PC-3 (cell line): ENCODE results near the gene KDM4B. TPM values are rescaled to one million over a fixed set of nuclear protein-coding genes. Genes with fewer than 3 reads are reported as not detected.
A peak's percentile ranks its signal among the peaks of the same experiment; 100 is the strongest.

Source experiments
- ATAC-seq: fragments of 200-7000 bp; cut with Tn5 transposase; 2 replicates; pipeline ENCODE4 v1.9.1; 2020; ENCODE audit warnings: mild to moderate bottlenecking, moderate library complexity
- BruUV-seq: library from RNA; stranded (reverse); fragments of 400-500 nt; replicated peaks from 2 replicates; lab custom pipeline; 2021; lab: Mats Ljungman, UMichigan
- CTCF ChIA-PET: fragments of 300-600 bp; sonication (Branson Sonifier 250); formaldehyde crosslinking; loops from one replicate; lab custom pipeline; 2022; ENCODE audit warnings: antibody characterized with exemption; lab: Charles Lee
- POLR2A ChIA-PET: fragments of 300-600 bp; sonication (Branson Sonifier 250); formaldehyde crosslinking; loops from one replicate; lab custom pipeline; 2022; ENCODE audit warnings: antibody characterized with exemption; ENCODE audit not compliant: unreplicated experiment; lab: Charles Lee
- DNase-seq: peaks from one replicate; pipeline ENCODE4 v3.0.0-alpha.2; 2015
- H2AFZ ChIP-seq: fragments of 300-600 bp; sonication (generic); 2 replicates; pipeline ENCODE4 v1.6.0; 2016; ENCODE audit warnings: antibody characterized with exemption, low read length
- H3F3A ChIP-seq: fragments of 300-600 bp; sonication (generic); one replicate; pipeline ENCODE4 v1.6.0; 2017; ENCODE audit warnings: antibody characterized with exemption, low read length, control low read depth, mild to moderate bottlenecking; ENCODE audit not compliant: unreplicated experiment
- H3K27ac ChIP-seq: fragments of 300-600 bp; sonication (generic); 2 replicates; pipeline ENCODE4 v1.5.1; 2016; ENCODE audit warnings: mild to moderate bottlenecking, low read length
- H3K27me3 ChIP-seq: fragments of 300-600 bp; sonication (generic); 2 replicates; pipeline ENCODE4 v1.6.1; 2016; ENCODE audit warnings: low read length, mixed read lengths
- H3K36me3 ChIP-seq: fragments of 300-600 bp; sonication (generic); 2 replicates; pipeline ENCODE4 v1.6.1; 2016; ENCODE audit warnings: low read depth, mixed run types, low read length, mixed read lengths
- H3K4me1 ChIP-seq: fragments of 300-600 bp; sonication (generic); 2 replicates; pipeline ENCODE4 v1.5.1; 2016; ENCODE audit warnings: low read length; ENCODE audit not compliant: insufficient read depth
- H3K4me2 ChIP-seq: fragments of 300-600 bp; sonication (generic); 2 replicates; pipeline ENCODE4 v1.6.0; 2016; ENCODE audit warnings: low read length
- H3K4me3 ChIP-seq: fragments of 300-600 bp; sonication (generic); 2 replicates; pipeline ENCODE4 v1.5.1; 2016; ENCODE audit warnings: mild to moderate bottlenecking, low read length, mixed read lengths
- H3K79me2 ChIP-seq: fragments of 300-600 bp; sonication (generic); 2 replicates; pipeline ENCODE4 v1.6.1; 2017; ENCODE audit warnings: low read length, mixed read lengths
- H3K9ac ChIP-seq: fragments of 300-600 bp; sonication (generic); 2 replicates; pipeline ENCODE4 v1.6.0; 2016; ENCODE audit warnings: mild to moderate bottlenecking, low read length
- H3K9me2 ChIP-seq: fragments of 300-600 bp; sonication (generic); replicated peaks from 2 replicates; pipeline ENCODE4 v1.6.1; 2016; ENCODE audit warnings: mixed run types, low read length, mixed read lengths
- H3K9me3 ChIP-seq: fragments of 300-600 bp; sonication (generic); 2 replicates; pipeline ENCODE4 v1.6.1; 2016; ENCODE audit warnings: low read length, mixed read lengths
- H4K20me1 ChIP-seq: fragments of 300-600 bp; sonication (generic); 2 replicates; pipeline ENCODE4 v1.6.1; 2016; ENCODE audit warnings: low read length, mixed read lengths
- EZH2 ChIP-seq: fragments of 300-600 bp; sonication (generic); IDR thresholded peaks from one replicate; pipeline ENCODE4 v1.6.1; 2017; ENCODE audit warnings: antibody characterized with exemption, mild to moderate bottlenecking, low read length; ENCODE audit not compliant: unreplicated experiment
- EZH2phosphoT487 ChIP-seq: fragments of 300-600 bp; sonication (generic); IDR thresholded peaks from 2 replicates; pipeline ENCODE4 v1.6.1; 2018; ENCODE audit warnings: mild to moderate bottlenecking, antibody characterized with exemption, low read length, borderline replicate concordance
- intact Hi-C: fragments of 100-400 bp; cut with micrococcal nuclease; formaldehyde crosslinking; loops from 2 replicates; pipeline ENCODE4 v1.9.0; 2023
- total RNA-seq: library from RNA; depleted of rRNA; stranded (reverse); fragments of >200 nt; gene quantifications from 2 replicates; pipeline ENCODE4 v1.2.3, GENCODE V29; 2014
- TF ChIP-seq, protein P1 (sequence below): fragments of 300-600 bp; sonication (generic); conservative IDR thresholded peaks from 2 replicates; pipeline ENCODE4 v1.5.1; 2017; ENCODE audit warnings: antibody characterized with exemption, low read depth, mild to moderate bottlenecking, low read length

Gene KDM4B
- total RNA-seq, 1 experiment from 2014 or later, result 19.8 TPM

DNA sequence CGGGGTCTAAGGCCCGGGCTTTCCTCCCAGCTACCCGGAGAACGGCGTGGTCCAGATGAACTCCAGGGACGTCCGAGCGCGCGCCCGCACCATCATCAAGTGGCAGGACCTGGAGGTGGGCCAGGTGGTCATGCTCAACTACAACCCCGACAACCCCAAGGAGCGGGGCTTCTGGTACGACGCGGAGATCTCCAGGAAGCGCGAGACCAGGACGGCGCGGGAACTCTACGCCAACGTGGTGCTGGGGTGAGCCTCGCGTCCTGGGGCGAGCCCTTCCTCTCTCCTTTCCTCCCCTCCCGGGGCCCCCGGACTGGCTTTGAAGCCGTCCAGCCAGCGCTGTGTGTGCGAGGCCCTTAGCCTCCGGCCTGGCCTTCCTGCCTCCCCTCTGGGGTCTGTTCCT, 36.2 kb upstream of the KDM4B start:
- Histone ChIP-seq H3K9ac (no peak overlapping the region), H3K9me2 (no peaks in the 10 kb centered on the region), H3K9me3 (no peaks in the 10 kb centered on the region), H4K20me1 (peaks cover 64% of the 10 kb centered on the region), H3K36me3 (peaks cover 75% of the 10 kb centered on the region), H3K27ac (no peak overlapping the region), H3K79me2 (peaks cover 62% of the 10 kb centered on the region), H3K4me1 (peaks cover 17% of the 10 kb centered on the region), H3K27me3 (no peaks in the 10 kb centered on the region), H3F3A (no peaks in the 10 kb centered on the region), H3K4me3 (no peak overlapping the region), H2AFZ (no peak overlapping the region), H3K4me2 (no peak overlapping the region)
- intact Hi-C loops, result no loop called here
- no TSS peak for BruUV-seq
- ChIA-PET POLR2A (no interaction called here), CTCF (no interaction called here)
- TF ChIP-seq EZH2phosphoT487, result no peak
- TF ChIP-seq, protein P1, sequence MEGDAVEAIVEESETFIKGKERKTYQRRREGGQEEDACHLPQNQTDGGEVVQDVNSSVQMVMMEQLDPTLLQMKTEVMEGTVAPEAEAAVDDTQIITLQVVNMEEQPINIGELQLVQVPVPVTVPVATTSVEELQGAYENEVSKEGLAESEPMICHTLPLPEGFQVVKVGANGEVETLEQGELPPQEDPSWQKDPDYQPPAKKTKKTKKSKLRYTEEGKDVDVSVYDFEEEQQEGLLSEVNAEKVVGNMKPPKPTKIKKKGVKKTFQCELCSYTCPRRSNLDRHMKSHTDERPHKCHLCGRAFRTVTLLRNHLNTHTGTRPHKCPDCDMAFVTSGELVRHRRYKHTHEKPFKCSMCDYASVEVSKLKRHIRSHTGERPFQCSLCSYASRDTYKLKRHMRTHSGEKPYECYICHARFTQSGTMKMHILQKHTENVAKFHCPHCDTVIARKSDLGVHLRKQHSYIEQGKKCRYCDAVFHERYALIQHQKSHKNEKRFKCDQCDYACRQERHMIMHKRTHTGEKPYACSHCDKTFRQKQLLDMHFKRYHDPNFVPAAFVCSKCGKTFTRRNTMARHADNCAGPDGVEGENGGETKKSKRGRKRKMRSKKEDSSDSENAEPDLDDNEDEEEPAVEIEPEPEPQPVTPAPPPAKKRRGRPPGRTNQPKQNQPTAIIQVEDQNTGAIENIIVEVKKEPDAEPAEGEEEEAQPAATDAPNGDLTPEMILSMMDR, result no peak
- no peak for TF ChIP-seq EZH2
- ATAC-seq (no peak), DNase-seq (no peak)

DNA sequence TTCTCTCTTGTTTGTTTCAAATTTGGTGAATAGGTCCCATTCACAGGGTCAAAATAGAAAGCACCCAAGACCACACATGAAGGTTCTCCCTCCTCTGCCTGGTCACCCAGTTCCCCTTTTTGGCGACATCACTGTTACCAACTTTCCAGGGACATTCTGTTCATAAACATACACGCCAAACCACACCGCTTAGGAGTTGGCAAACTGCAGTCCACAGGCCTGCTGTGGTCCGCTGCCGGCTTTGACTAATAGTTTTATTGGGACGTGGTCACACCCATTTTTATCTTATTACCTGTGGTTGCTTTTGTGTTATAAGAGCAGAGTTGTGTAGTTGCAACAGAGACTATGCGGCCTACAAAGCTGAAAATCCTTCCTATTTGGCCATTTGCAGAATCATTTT, 35.4 kb upstream of the KDM4B start:
- peak; percentile 95 for ATAC-seq
- POLR2A ChIA-PET, result no interaction called here

GRCh38 chr19:4935444-4935843, 33.5 kb upstream of the KDM4B start:
- H3K27me3 ChIP-seq, result no peaks in the 10 kb centered on the region
- no peaks in the 10 kb centered on the region for H3F3A ChIP-seq
- H3K4me2 ChIP-seq, result no peak overlapping the region
- H3K9ac ChIP-seq, result no peak overlapping the region
- H2AFZ ChIP-seq, result no peak overlapping the region
- H3K9me3 ChIP-seq, result no peaks in the 10 kb centered on the region
- no peak overlapping the region for H3K27ac ChIP-seq
- ATAC-seq (no peak), DNase-seq (no peak)
- H3K79me2 ChIP-seq, result peaks cover 72% of the 10 kb centered on the region
- no peak for TF ChIP-seq EZH2
- TF ChIP-seq, protein P1, result no peak
- TF ChIP-seq EZH2phosphoT487, result no peak
- peaks cover 17% of the 10 kb centered on the region for H3K4me1 ChIP-seq
- H3K4me3 ChIP-seq, result no peak overlapping the region
- no TSS peak for BruUV-seq
- H3K36me3 ChIP-seq, result peaks cover 64% of the 10 kb centered on the region
- ChIA-PET POLR2A (no interaction called here), CTCF (no interaction called here)
- H4K20me1 ChIP-seq, result peaks cover 44% of the 10 kb centered on the region
- intact Hi-C loops, result no loop called here
- H3K9me2 ChIP-seq, result no peaks in the 10 kb centered on the region

More for the DNA sequence above, 35.4 kb upstream of the KDM4B start:
- no TSS peak for BruUV-seq
- peaks cover 62% of the 10 kb centered on the region for H3K79me2 ChIP-seq
- CTCF ChIA-PET, result no interaction called here
- H3K9me2 ChIP-seq, result no peaks in the 10 kb centered on the region
- 0 out of 2 replicates have a peak overlapping the region, but pooled peaks have one; percentile 19 for H3K27ac ChIP-seq
- H3K4me2 ChIP-seq, result no peak overlapping the region
- no peaks in the 10 kb centered on the region for H3K9me3 ChIP-seq
- no peaks in the 10 kb centered on the region for H3K27me3 ChIP-seq
- no peaks in the 10 kb centered on the region for H3F3A ChIP-seq
- no peak overlapping the region for H3K9ac ChIP-seq
- H3K4me3 ChIP-seq, result no peak overlapping the region
- DNase-seq, result peak; percentile 93
- H4K20me1 ChIP-seq, result peaks cover 57% of the 10 kb centered on the region
- peaks cover 17% of the 10 kb centered on the region for H3K4me1 ChIP-seq
- TF ChIP-seq EZH2phosphoT487 (no peak), EZH2 (no peak)
- TF ChIP-seq, protein P1, result no peak
- no peak overlapping the region for H2AFZ ChIP-seq
- intact Hi-C loops, result no loop called here
- H3K36me3 ChIP-seq, result peaks cover 74% of the 10 kb centered on the region
